HG03025 (cell line): Measurements from ENCODE around the gene SLAMF7.

Experiments used
- ATAC-seq: cut with Tn5 transposase; IDR thresholded peaks from one replicate; pipeline ENCODE4 v1.9.1; 2021; ENCODE audit warnings: mild to moderate bottlenecking, moderate library complexity; ENCODE audit not compliant: unreplicated experiment, low FRiP score

SLAMF7 gene

GRCh38 chr1:160797271-160797709 lies 58.2 kb downstream of the SLAMF7 start:
- ATAC-seq, result no peak

GRCh38 chr1:160797861-160798273 lies 58.8 kb downstream of the SLAMF7 start:
- no peak for ATAC-seq

- ATAC-seq, result no peak
These were observed 59.4 kb downstream of the SLAMF7 start for GRCh38 chr1:160798439-160798838.

GRCh38 chr1:160799641-160800040 lies 60.6 kb downstream of the SLAMF7 start:
- no peak for ATAC-seq

- ATAC-seq, result no peak
These were observed 61.1 kb downstream of the SLAMF7 start for GRCh38 chr1:160800142-160800541.

- no peak for ATAC-seq
These were observed 61.8 kb downstream of the SLAMF7 start for GRCh38 chr1:160800645-160801408.

GRCh38 chr1:160801836-160802580 lies 63.0 kb downstream of the SLAMF7 start:
- ATAC-seq, result no peak
